ENCODE data around the gene HIBCH. TPM values are rescaled to one million over a fixed set of nuclear protein-coding genes. Genes with fewer than 3 reads are reported as not detected.

The HIBCH gene
- total RNA-seq, 1 donor from 2014 or later, result 38.8 TPM

- Histone ChIP-seq H3K4me2 (no peak overlapping the region), H3K27ac (no peak overlapping the region), H3K9ac (no peak overlapping the region), H3F3A (ENCODE audit: low read depth) (peaks cover 22% of the 10 kb centered on the region), H3K36me3 (no peaks in the 10 kb centered on the region), H2AFZ (replicated peaks) (no peak overlapping the region), H3K4me1 (peaks cover 33% of the 10 kb centered on the region), H3K79me2 (ENCODE audit: low read depth) (no peaks in the 10 kb centered on the region), H4K20me1 (ENCODE audit: low read depth) (peaks cover 9% of the 10 kb centered on the region), H3K9me3 (ENCODE audit: low read depth) (no peaks in the 10 kb centered on the region), H3K27me3 (no peaks in the 10 kb centered on the region), H3K4me3 (no peak overlapping the region)
- Mint-ChIP-seq H3K4me1 (peaks cover 11% of the 10 kb centered on the region), H3K27ac (no peak overlapping the region), H3K4me3 (no peak overlapping the region), H3K27me3 (ENCODE audit: insufficient read depth, low read depth) (peaks cover under 1% of the 10 kb centered on the region), H3K36me3 (peaks cover 44% of the 10 kb centered on the region), H3K9me3 (peaks cover 31% of the 10 kb centered on the region)
- no peak for DNase-seq (ENCODE audit: low spot score)
- TF ChIP-seq EZH2 (IDR thresholded peaks at IDR 0.05) (no peak), CTCF (IDR thresholded peaks at IDR 0.05) (no peak), EZH2phosphoT487 (IDR thresholded peaks at IDR 0.05) (no peak)
Measured at GRCh38 chr2:190221429-190221828, 98.2 kb downstream of the HIBCH start.

- H3K27ac Mint-ChIP-seq, result no peak overlapping the region
- H3K4me1 Mint-ChIP-seq, result peaks cover 32% of the 10 kb centered on the region
- H4K20me1 ChIP-seq (ENCODE audit: low read depth), result peaks cover 14% of the 10 kb centered on the region
- DNase-seq (ENCODE audit: low spot score), result no peak
- no peaks in the 10 kb centered on the region for H3K9me3 ChIP-seq (ENCODE audit: low read depth)
- H3K9ac ChIP-seq, result no peak overlapping the region
- no peak overlapping the region for H3K4me3 ChIP-seq
- H3K4me2 ChIP-seq, result no peak overlapping the region
- H2AFZ ChIP-seq (replicated peaks), result no peak overlapping the region
- no peaks in the 10 kb centered on the region for H3K27me3 ChIP-seq
- H3K9me3 Mint-ChIP-seq, result peaks cover 12% of the 10 kb centered on the region
- H3F3A ChIP-seq (ENCODE audit: low read depth), result peaks cover 44% of the 10 kb centered on the region
- TF ChIP-seq EZH2phosphoT487 (IDR thresholded peaks at IDR 0.05) (no peak), EZH2 (IDR thresholded peaks at IDR 0.05) (no peak)
- no peak overlapping the region for H3K27ac ChIP-seq
- no peak overlapping the region for H3K4me3 Mint-ChIP-seq
- no peaks in the 10 kb centered on the region for H3K36me3 ChIP-seq
- no peaks in the 10 kb centered on the region for H3K79me2 ChIP-seq (ENCODE audit: low read depth)
- H3K27me3 Mint-ChIP-seq (ENCODE audit: insufficient read depth, low read depth), result peaks cover 2% of the 10 kb centered on the region
- H3K36me3 Mint-ChIP-seq, result peaks cover 26% of the 10 kb centered on the region
- H3K4me1 ChIP-seq, result peaks cover 55% of the 10 kb centered on the region
Measured at GRCh38 chr2:190219186-190219585, 100.4 kb downstream of the HIBCH start.

- peak overlapping the region; percentile 96 for H3K27ac ChIP-seq
- Mint-ChIP-seq H3K27ac (no peak overlapping the region), H3K4me1 (peaks cover 36% of the 10 kb centered on the region), H3K9me3 (no peaks in the 10 kb centered on the region), H3K4me3 (no peak overlapping the region), H3K27me3 (ENCODE audit: insufficient read depth, low read depth) (peaks cover 2% of the 10 kb centered on the region), H3K36me3 (peaks cover 15% of the 10 kb centered on the region)
- H3F3A ChIP-seq (ENCODE audit: low read depth), result peaks cover 46% of the 10 kb centered on the region
- H3K79me2 ChIP-seq (ENCODE audit: low read depth), result no peaks in the 10 kb centered on the region
- H3K4me1 ChIP-seq, result peaks cover 63% of the 10 kb centered on the region
- H4K20me1 ChIP-seq (ENCODE audit: low read depth), result peaks cover 14% of the 10 kb centered on the region
- peak; percentile 68 for DNase-seq (ENCODE audit: low spot score)
- no peak overlapping the region for H3K4me3 ChIP-seq
- no peak overlapping the region for H3K9ac ChIP-seq
- H3K4me2 ChIP-seq, result peak overlapping the region; percentile 70
- TF ChIP-seq EZH2phosphoT487 (IDR thresholded peaks at IDR 0.05), result peak; percentile 29
- no peak for TF ChIP-seq EZH2 (IDR thresholded peaks at IDR 0.05)
- no peaks in the 10 kb centered on the region for H3K27me3 ChIP-seq
- no peaks in the 10 kb centered on the region for H3K9me3 ChIP-seq (ENCODE audit: low read depth)
- H3K36me3 ChIP-seq, result peaks cover 2% of the 10 kb centered on the region
- H2AFZ ChIP-seq (replicated peaks), result no peak overlapping the region
Measured at GRCh38 chr2:190217616-190218015, 102.0 kb downstream of the HIBCH start.

- H3K9me3 ChIP-seq (ENCODE audit: low read depth), result no peaks in the 10 kb centered on the region
- H3K79me2 ChIP-seq (ENCODE audit: low read depth), result no peaks in the 10 kb centered on the region
- H3K36me3 ChIP-seq, result peaks cover 6% of the 10 kb centered on the region
- H3K4me2 ChIP-seq, result peak overlapping the region; percentile 70
- peak overlapping the region; percentile 96 for H3K27ac ChIP-seq
- no peak overlapping the region for H2AFZ ChIP-seq (replicated peaks)
- H3K9ac ChIP-seq, result no peak overlapping the region
- DNase-seq (ENCODE audit: low spot score), result peak; percentile 74
- H3K27me3 ChIP-seq, result no peaks in the 10 kb centered on the region
- Mint-ChIP-seq H3K27me3 (ENCODE audit: insufficient read depth, low read depth) (peaks cover 2% of the 10 kb centered on the region), H3K27ac (peak overlapping the region; percentile 22), H3K36me3 (peaks cover 10% of the 10 kb centered on the region), H3K4me3 (no peak overlapping the region), H3K9me3 (no peaks in the 10 kb centered on the region), H3K4me1 (peaks cover 36% of the 10 kb centered on the region)
- H3K4me3 ChIP-seq, result no peak overlapping the region
- H3F3A ChIP-seq (ENCODE audit: low read depth), result peaks cover 46% of the 10 kb centered on the region
- H3K4me1 ChIP-seq, result peaks cover 63% of the 10 kb centered on the region
- TF ChIP-seq CTCF (IDR thresholded peaks at IDR 0.05) (peak; percentile 24), EZH2 (IDR thresholded peaks at IDR 0.05) (no peak)
- H4K20me1 ChIP-seq (ENCODE audit: low read depth), result peaks cover 14% of the 10 kb centered on the region
Measured at GRCh38 chr2:190216829-190217228, 102.8 kb downstream of the HIBCH start.
